Transverse colon (tissue), 4 donors: ENCODE results near the gene MZB1. TPM values are rescaled to one million over a fixed set of nuclear protein-coding genes. Genes with fewer than 3 reads are reported as not detected.

Experiments used
- DNase-seq: peaks from one replicate; pipeline ENCODE4 v3.0.0-alpha.2; 2019
- H3K27ac ChIP-seq, 4 donors: fragments of 200-600 bp; sonication (generic); 2 replicates each; pipeline ENCODE4 v1.5.1; 2016 to 2018; ENCODE audit warnings: inconsistent platforms in 4 of 4
- H3K27me3 ChIP-seq: fragments of 200-600 bp; sonication (generic); 2 replicates; pipeline ENCODE4 v1.5.1; 2017; ENCODE audit warnings: inconsistent platforms
- H3K36me3 ChIP-seq, 4 donors: fragments of 200-600 bp; sonication (generic); 2 replicates each; pipeline ENCODE4 v1.5.1; 2017 to 2019; ENCODE audit warnings: inconsistent platforms in 4 of 4
- H3K4me1 ChIP-seq, 4 donors: fragments of 200-600 bp; sonication (generic); 2 replicates each; pipeline ENCODE4 v1.5.1; 2017 to 2020; ENCODE audit warnings: inconsistent platforms in 4 of 4
- H3K4me3 ChIP-seq, 4 donors: fragments of 200-600 bp; sonication (generic); 1 replicate in 1 of 4; 2 replicates in 3 of 4; pipeline versions ENCODE4 v1.5.1 to v1.6.1; 2017 to 2019; ENCODE audit warnings: inconsistent platforms in 4 of 4
- H3K9me3 ChIP-seq, 2 donors: fragments of 200-600 bp; sonication (generic); 2 replicates each; pipeline ENCODE4 v1.5.1; 2017 to 2019; ENCODE audit warnings: inconsistent platforms in 2 of 2
- CTCF ChIP-seq, 5 experiments: fragments of 200-600 bp in 3 of 5; fragments of 450-650 bp in 2 of 5; sonication (generic) in 3 of 5; IDR thresholded peaks; 1 replicate in 2 of 5; 2 replicates in 3 of 5; pipeline ENCODE4 v1.5.1; 2016 to 2017; ENCODE audit warnings: antibody characterized with exemption in 5 of 5, inconsistent platforms in 3 of 5, mild to moderate bottlenecking in 2 of 5, moderate library complexity in 1 of 5
- EP300 ChIP-seq: sonication (generic); formaldehyde crosslinking; IDR thresholded peaks from one replicate; pipeline ENCODE4 v1.6.1; 2017; ENCODE audit warnings: antibody characterized with exemption, low read depth
- POLR2A ChIP-seq: fragments of 450-650 bp; IDR thresholded peaks from one replicate; pipeline ENCODE4 v1.6.1; 2016; ENCODE audit warnings: antibody characterized with exemption, mild to moderate bottlenecking, moderate library complexity
- POLR2AphosphoS5 ChIP-seq, 3 donors: sonication (generic); formaldehyde crosslinking; IDR thresholded peaks; one replicate each; pipeline ENCODE4 v1.6.1; 2016; ENCODE audit warnings: antibody characterized with exemption in 3 of 3
- WGBS, 2 donors: methylation state at CpG; one replicate each; pipeline ENCODE4 v1.1.5; 2018; ENCODE audit warnings: low coverage in 1 of 2; 5-methylcytosine and 5-hydroxymethylcytosine counted together
- in situ Hi-C, 4 donors: fragments of 200-750 bp; cut with MboI; loops; one replicate each; pipeline versions ENCODE4 v1.15.0 to v1.15.1; 2017; ENCODE audit warnings: low sequenced_read_pairs in 3 of 4, low pct_ligation_motif_present in 1 of 4, low pct_unique_long_range_greater_than_20kb in 1 of 4
- intact Hi-C: fragments of 100-400 bp; cut with DNase I; formaldehyde crosslinking; loops from one replicate; pipeline ENCODE4 v1.15.1; 2023; ENCODE audit warnings: low total_unique reads
- total RNA-seq, 4 donors: library from RNA; depleted of rRNA; stranded (reverse); fragments of >200 nt; gene quantifications; one replicate each; pipeline ENCODE4 v1.1.0, GENCODE V29; 2016

The MZB1 gene
- total RNA-seq, 4 donors from 2014 or later: 4.0 to 39.2 TPM; not detected in 2

DNA sequence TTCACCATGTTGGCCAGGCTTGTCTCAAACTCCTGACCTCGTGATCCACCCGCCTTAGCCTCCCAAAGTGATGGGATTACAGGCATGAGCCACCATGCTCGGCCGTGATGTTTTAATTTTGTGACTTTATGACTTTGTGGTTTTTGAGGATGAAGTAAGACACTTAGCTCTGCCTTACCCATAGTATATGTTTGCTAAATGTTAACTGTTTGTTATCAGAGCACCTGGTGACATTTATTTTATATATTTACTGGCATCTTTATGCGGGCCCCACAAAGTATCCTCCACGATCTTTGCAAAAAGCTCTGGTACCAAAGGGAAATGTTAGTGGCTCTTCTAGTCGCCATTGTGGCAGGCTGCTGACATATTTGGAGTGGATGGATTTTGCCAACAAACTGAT, 13.3 kb downstream of the MZB1 start:
- intact Hi-C loops: no loop called here
- no peak for DNase-seq
- Histone ChIP-seq H3K4me1 (peaks cover 16 to 18% (median 17%) of the 10 kb centered on the region in 4 donors), H3K27me3 (no peaks in the 10 kb centered on the region), H3K36me3 (no peaks in the 10 kb centered on the region), H3K4me3 (no peak overlapping the region), H3K27ac (no peak overlapping the region), H3K9me3 (no peaks in the 10 kb centered on the region)
- TF ChIP-seq POLR2A (no peak), CTCF (IDR thresholded peaks at IDR 0.05) (no peak), EP300 (no peak), POLR2AphosphoS5 (IDR thresholded peaks at IDR 0.05) (no peak)
- WGBS, 2 donors: 85 to 94% methylated on average over 4 to 7 of the region's 7 CpGs
- in situ Hi-C loops: no loop called here

DNA sequence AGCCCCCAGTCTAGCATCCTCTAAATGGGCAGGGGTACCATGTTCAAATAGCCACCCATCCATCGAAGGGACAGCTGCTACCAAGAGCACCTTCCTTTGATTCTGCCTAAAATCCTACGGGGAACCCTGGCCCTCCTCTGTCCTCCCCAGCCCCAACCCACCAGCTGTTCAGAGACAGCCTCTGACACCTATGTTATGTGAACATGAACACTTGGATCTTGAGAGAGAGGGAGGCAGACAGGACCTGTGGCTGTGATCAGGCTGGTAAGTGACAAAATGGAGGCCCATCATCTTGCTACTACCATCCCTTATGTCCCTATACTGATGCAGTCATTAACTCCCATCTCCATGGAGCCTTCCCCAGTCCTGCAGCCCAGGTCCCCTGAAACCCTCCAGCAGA, 14.8 kb downstream of the MZB1 start:
- intact Hi-C loops (no loop called here), in situ Hi-C loops (no loop called here)
- no peak for DNase-seq
- no peak for TF ChIP-seq POLR2AphosphoS5 (IDR thresholded peaks at IDR 0.05)
- TF ChIP-seq EP300: no peak
- TF ChIP-seq POLR2A: no peak
- no peak for TF ChIP-seq CTCF (IDR thresholded peaks at IDR 0.05)
- H3K9me3 ChIP-seq: no peaks in the 10 kb centered on the region
- H3K36me3 ChIP-seq: peaks cover 0 to under 1% (median 0%) of the 10 kb centered on the region in 4 donors
- 93% methylated on average over 2 of the region's 2 CpGs; no CpG with 5 or more reads in 1 of the 2 donors for WGBS, 2 donors
- no peak overlapping the region for H3K4me3 ChIP-seq
- no peaks in the 10 kb centered on the region for H3K27me3 ChIP-seq
- peaks cover 16 to 18% (median 17%) of the 10 kb centered on the region in 4 donors for H3K4me1 ChIP-seq
- peak overlapping the region in 1 of 4 donors; percentile 83 for H3K27ac ChIP-seq

GRCh38 chr5:139371482-139372435, 18.0 kb downstream of the MZB1 start:
- no peak for DNase-seq
- WGBS, 2 donors: 82 to 86% methylated on average over 4 to 7 of the region's 7 CpGs
- intact Hi-C loops (no loop called here), in situ Hi-C loops (no loop called here)
- TF ChIP-seq CTCF (IDR thresholded peaks at IDR 0.05): no peak
- TF ChIP-seq POLR2A: no peak
- TF ChIP-seq POLR2AphosphoS5 (IDR thresholded peaks at IDR 0.05): no peak
- TF ChIP-seq EP300: no peak
- Histone ChIP-seq H3K4me3 (no peak overlapping the region), H3K4me1 (peaks cover 16 to 18% (median 17%) of the 10 kb centered on the region in 4 donors), H3K36me3 (peaks cover 0 to 19% (median 7%) of the 10 kb centered on the region in 4 donors), H3K27me3 (no peaks in the 10 kb centered on the region), H3K27ac (no peak overlapping the region), H3K9me3 (no peaks in the 10 kb centered on the region)

DNA sequence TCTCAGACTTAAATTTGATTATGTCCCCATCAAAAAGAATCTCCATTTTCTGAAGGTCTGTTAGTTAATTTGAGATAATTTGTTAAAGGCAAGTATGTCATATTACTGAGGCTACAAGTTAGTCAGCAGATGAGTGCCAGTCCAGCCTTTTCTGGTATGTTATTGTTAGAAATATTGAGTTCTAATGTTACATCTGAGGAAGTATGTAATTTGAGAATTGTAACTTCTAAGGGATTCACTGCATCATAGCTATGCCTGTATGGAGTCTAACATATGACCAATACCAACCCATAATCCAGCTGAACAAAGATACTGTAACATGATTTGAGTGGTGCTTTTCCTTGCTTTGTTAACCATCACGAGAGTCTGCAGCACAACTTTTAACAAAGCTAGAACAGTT, 20.5 kb downstream of the MZB1 start:
- DNase-seq: no peak
- Histone ChIP-seq H3K27me3 (no peaks in the 10 kb centered on the region), H3K27ac (no peak overlapping the region), H3K9me3 (no peaks in the 10 kb centered on the region), H3K4me3 (no peak overlapping the region), H3K36me3 (peaks cover 0 to 42% (median 18%) of the 10 kb centered on the region in 4 donors), H3K4me1 (peaks cover 10 to 16% (median 13%) of the 10 kb centered on the region in 4 donors)
- no peak for TF ChIP-seq EP300
- no peak for TF ChIP-seq CTCF (IDR thresholded peaks at IDR 0.05)
- TF ChIP-seq POLR2AphosphoS5 (IDR thresholded peaks at IDR 0.05): no peak
- in situ Hi-C loops: no loop called here
- WGBS, 2 donors: 88 to 92% methylated on average over 1 of the region's 1 CpG
- intact Hi-C loops: no loop called here
